GM19468 (cell line): ENCODE data around the gene GLDN.

Experiments
- ATAC-seq: cut with Tn5 transposase; IDR thresholded peaks from one replicate; pipeline ENCODE4 v1.9.1; 2021; ENCODE audit warnings: mild to moderate bottlenecking, moderate library complexity, moderate number of reproducible peaks; ENCODE audit not compliant: unreplicated experiment; ENCODE audit errors: extremely low read depth

The GLDN gene

GRCh38 chr15:51353976-51354375 lies 12.5 kb downstream of the GLDN start:
- no peak for ATAC-seq

GRCh38 chr15:51355096-51355495 lies 13.6 kb downstream of the GLDN start:
- no peak for ATAC-seq

GRCh38 chr15:51356147-51356546 lies 14.7 kb downstream of the GLDN start:
- ATAC-seq, result no peak

GRCh38 chr15:51356983-51357382 lies 15.5 kb downstream of the GLDN start:
- no peak for ATAC-seq

- no peak for ATAC-seq
Observed at GRCh38 chr15:51359981-51360380, 18.5 kb downstream of the GLDN start.

GRCh38 chr15:51363383-51363782 lies 21.9 kb downstream of the GLDN start:
- ATAC-seq, result no peak

GRCh38 chr15:51365417-51365816 lies 24.0 kb downstream of the GLDN start:
- no peak for ATAC-seq

- no peak for ATAC-seq
Observed at GRCh38 chr15:51366071-51366470, 24.6 kb downstream of the GLDN start.

- ATAC-seq, result no peak
Observed at GRCh38 chr15:51366920-51367319, 25.5 kb downstream of the GLDN start.

- no peak for ATAC-seq
Observed at GRCh38 chr15:51367322-51367976, 26.0 kb downstream of the GLDN start.

- no peak for ATAC-seq
Observed at GRCh38 chr15:51368307-51368706, 26.9 kb downstream of the GLDN start.

- ATAC-seq, result no peak
Observed at GRCh38 chr15:51368751-51369450, 27.4 kb downstream of the GLDN start.

- no peak for ATAC-seq
Observed at GRCh38 chr15:51369451-51369761, 28.0 kb downstream of the GLDN start.

GRCh38 chr15:51371266-51371665 lies 29.8 kb downstream of the GLDN start:
- ATAC-seq, result no peak

GRCh38 chr15:51374131-51374530 lies 32.7 kb downstream of the GLDN start:
- ATAC-seq, result no peak

GRCh38 chr15:51375966-51376640 lies 34.6 kb downstream of the GLDN start:
- no peak for ATAC-seq

GRCh38 chr15:51377038-51377786 lies 35.8 kb downstream of the GLDN start:
- ATAC-seq, result no peak

GRCh38 chr15:51378406-51378805 lies 37.0 kb downstream of the GLDN start:
- ATAC-seq, result no peak

- ATAC-seq, result no peak
Observed at GRCh38 chr15:51379390-51379789, 37.9 kb downstream of the GLDN start.

GRCh38 chr15:51380999-51381806 lies 39.7 kb downstream of the GLDN start:
- no peak for ATAC-seq
